NCI-H460 (cell line): ENCODE measurements around the gene ATG12. TPM values are rescaled to one million over a fixed set of nuclear protein-coding genes. Genes with fewer than 3 reads are reported as not detected.
"Not testable (repeated sequence)": the region's sequence is repeated elsewhere in the genome, so short reads cannot be mapped to it uniquely, and the experiment has no call there.

Experiments
- DNase-seq: peaks from one replicate; pipeline ENCODE4 v3.0.0-alpha.2; 2016; ENCODE audit warnings: low read depth; ENCODE audit errors: extremely low read depth
- total RNA-seq: library from RNA; depleted of rRNA; stranded (reverse); fragments of >200 nt; shearing (Covaris generic); gene quantifications from 2 replicates; pipeline ENCODE4 v1.2.3, GENCODE V29; 2014; rRNA removed

Gene ATG12
- total RNA-seq, 1 experiment from 2014 or later, result 82.9 TPM

- DNase-seq, result no peak
Measured at GRCh38 chr5:115810761-115811160, 30.6 kb downstream of the ATG12 start.

- no peak for DNase-seq
Measured at GRCh38 chr5:115809946-115810345, 31.4 kb downstream of the ATG12 start.

GRCh38 chr5:115808066-115808465 is 33.3 kb downstream of the ATG12 start:
- DNase-seq, result not testable (repeated sequence)

- DNase-seq, result no peak
Measured at GRCh38 chr5:115807654-115808052, 33.7 kb downstream of the ATG12 start.

GRCh38 chr5:115806986-115807653 is 34.2 kb downstream of the ATG12 start:
- DNase-seq, result no peak

- no peak for DNase-seq
Measured at GRCh38 chr5:115801984-115802383, 39.4 kb downstream of the ATG12 start.

- DNase-seq, result no peak
Measured at GRCh38 chr5:115801152-115801551, 40.2 kb downstream of the ATG12 start.

GRCh38 chr5:115800108-115800507 is 41.3 kb downstream of the ATG12 start:
- DNase-seq, result no peak

GRCh38 chr5:115798252-115798651 is 43.1 kb downstream of the ATG12 start:
- DNase-seq, result no peak

- DNase-seq, result no peak
Measured at GRCh38 chr5:115796656-115797055, 44.7 kb downstream of the ATG12 start.

- no peak for DNase-seq
Measured at GRCh38 chr5:115795700-115796099, 45.7 kb downstream of the ATG12 start.

- DNase-seq, result no peak
Measured at GRCh38 chr5:115788440-115788839, 52.9 kb downstream of the ATG12 start.

- DNase-seq, result no peak
Measured at GRCh38 chr5:115787426-115787825, 53.9 kb downstream of the ATG12 start.

GRCh38 chr5:115785381-115786065 is 55.8 kb downstream of the ATG12 start:
- no peak for DNase-seq

GRCh38 chr5:115778417-115778816 is 62.9 kb downstream of the ATG12 start:
- DNase-seq, result no peak

Other genes with a start within 250 kb of the ATG12 start
- gene TICAM2, start 239.1 kb downstream of the ATG12 start, total RNA-seq, result not detected in 2 replicates
- gene TMED7, start 215.5 kb downstream of the ATG12 start, total RNA-seq, result 85.6 and 89.4 TPM in 2 replicates
- gene CDO1, start 24.9 kb downstream of the ATG12 start, total RNA-seq, result 0.12 TPM in 1 of 2 replicates, not detected in the other
- gene AP3S1, start 370 bp upstream of the ATG12 start, total RNA-seq, result 73.3 and 90.9 TPM in 2 replicates
- gene LVRN, start 120.9 kb upstream of the ATG12 start, total RNA-seq, result 0.64 TPM in 1 of 2 replicates, not detected in the other
- gene ARL14EPL, start 190.9 kb upstream of the ATG12 start, total RNA-seq, result not detected in 2 replicates
- gene COMMD10, start 243.5 kb upstream of the ATG12 start, total RNA-seq, result 66.7 and 73.3 TPM in 2 replicates